HepG2 (cell line): Measurements from ENCODE around the gene SYNJ2. TPM values are rescaled to one million over a fixed set of nuclear protein-coding genes. Genes with fewer than 3 reads are reported as not detected.

Experiments
- ATF6 ChIP-seq: sonication (generic); formaldehyde crosslinking; conservative IDR thresholded peaks from 2 replicates; pipeline ENCODE4 v1.4.0; 2020; ENCODE audit warnings: missing genetic modification reagents
- BHLHE40 ChIP-seq: IDR thresholded peaks from 2 replicates; pipeline ENCODE4 v1.6.1; 2011; ENCODE audit warnings: low read length, improper control_type of control experiment
- ELF4 ChIP-seq: sonication (generic); formaldehyde crosslinking; IDR thresholded peaks from 2 replicates; pipeline ENCODE4 v1.5.0; 2020; ENCODE audit warnings: missing genetic modification reagents, mild to moderate bottlenecking, moderate library complexity, borderline replicate concordance
- FOXP1 ChIP-seq, 2 experiments: fragments of 450-650 bp in 1 of 2; IDR thresholded peaks; 2 replicates each; pipeline ENCODE4 v1.6.1; 2017 to 2018; ENCODE audit warnings: antibody characterized with exemption in 1 of 2
- HNRNPUL1 ChIP-seq: fragments of 200-400 bp; formaldehyde crosslinking; IDR thresholded peaks from 2 replicates; pipeline ENCODE4 v1.6.1; 2017; ENCODE audit warnings: low read depth, mild to moderate bottlenecking, low read length, moderate library complexity
- LCORL ChIP-seq, 2 experiments: fragments of 450-650 bp in 1 of 2; sonication (generic) in 1 of 2; formaldehyde crosslinking in 1 of 2; IDR thresholded peaks; 2 replicates each; pipeline versions ENCODE4 v1.5.0 to v1.6.1; 2017 to 2020; ENCODE audit warnings: antibody characterized with exemption in 1 of 2, missing genetic modification reagents in 1 of 2
- MED8 ChIP-seq: sonication (generic); formaldehyde crosslinking; IDR thresholded peaks from 2 replicates; pipeline ENCODE4 v1.8.1; 2023; ENCODE audit warnings: mild to moderate bottlenecking, missing genetic modification reagents; ENCODE audit not compliant: insufficient replicate concordance
- NR3C1 ChIP-seq: sonication (generic); formaldehyde crosslinking; IDR thresholded peaks from 2 replicates; pipeline ENCODE4 v1.4.0; 2020; ENCODE audit warnings: missing genetic modification reagents
- RARA ChIP-seq: IDR thresholded peaks from 2 replicates; pipeline ENCODE4 v1.6.1; 2016; ENCODE audit warnings: missing genetic modification reagents, missing compliant biosample characterization
- RNF2 ChIP-seq: fragments of 450-650 bp; conservative IDR thresholded peaks from 2 replicates; pipeline ENCODE4 v1.6.1; 2016; ENCODE audit warnings: low read depth
- RXRB ChIP-seq: IDR thresholded peaks from 2 replicates; pipeline ENCODE4 v1.6.1; 2016; ENCODE audit warnings: borderline replicate concordance, missing genetic modification reagents, missing compliant biosample characterization
- SALL1 ChIP-seq: sonication (generic); formaldehyde crosslinking; IDR thresholded peaks from 2 replicates; pipeline ENCODE4 v1.8.0; 2022; ENCODE audit warnings: mild to moderate bottlenecking, missing genetic modification reagents
- ZC3H13 ChIP-seq: sonication (generic); formaldehyde crosslinking; IDR thresholded peaks from 2 replicates; pipeline ENCODE4 v1.8.1; 2023; ENCODE audit warnings: mild to moderate bottlenecking, missing genetic modification reagents, moderate library complexity
- ZMYM2 ChIP-seq: sonication (generic); formaldehyde crosslinking; IDR thresholded peaks from 2 replicates; pipeline ENCODE4 v1.8.0; 2022; ENCODE audit warnings: mild to moderate bottlenecking, missing genetic modification reagents
- ZNF138 ChIP-seq: sonication (generic); formaldehyde crosslinking; IDR thresholded peaks from 2 replicates; pipeline ENCODE4 v1.5.0; 2020; ENCODE audit warnings: mild to moderate bottlenecking, low read depth, missing genetic modification reagents
- ZNF501 ChIP-seq: sonication (generic); formaldehyde crosslinking; IDR thresholded peaks from 2 replicates; pipeline ENCODE4 v1.5.1; 2020; ENCODE audit warnings: mild to moderate bottlenecking, moderate library complexity, missing genetic modification reagents
- ZNF607 ChIP-seq: sonication (generic); formaldehyde crosslinking; IDR thresholded peaks from 2 replicates; pipeline ENCODE4 v1.5.1; 2020; ENCODE audit warnings: missing genetic modification reagents, mild to moderate bottlenecking, borderline replicate concordance
- ZNF670 ChIP-seq: sonication (generic); formaldehyde crosslinking; IDR thresholded peaks from 2 replicates; pipeline ENCODE4 v1.8.0; 2022; ENCODE audit warnings: mild to moderate bottlenecking, missing genetic modification reagents, borderline replicate concordance
- ZNF816 ChIP-seq: sonication (generic); formaldehyde crosslinking; IDR thresholded peaks from 2 replicates; pipeline ENCODE4 v1.8.0; 2022; ENCODE audit warnings: missing genetic modification reagents, mild to moderate bottlenecking, borderline replicate concordance
- ZNF841 ChIP-seq: sonication (generic); formaldehyde crosslinking; IDR thresholded peaks from 2 replicates; pipeline ENCODE4 v1.8.1; 2023; ENCODE audit warnings: missing genetic modification reagents, borderline replicate concordance
- ZSCAN12 ChIP-seq: sonication (generic); formaldehyde crosslinking; IDR thresholded peaks from 2 replicates; pipeline ENCODE4 v1.9.0; 2021; ENCODE audit warnings: mild to moderate bottlenecking, missing genetic modification reagents
- ZSCAN20 ChIP-seq: sonication (generic); formaldehyde crosslinking; IDR thresholded peaks from 2 replicates; pipeline ENCODE4 v1.4.0; 2020; ENCODE audit warnings: missing genetic modification reagents, mild to moderate bottlenecking, borderline replicate concordance
- polyA plus RNA-seq, 8 experiments: library from polyadenylated mRNA; depleted of rRNA in 3 of 8; stranded (reverse) in 7 of 8; unstranded in 1 of 8; fragments of >200 nt; fragmentation: Illumina TruSeq in 4 of 8; extraction: Trizol in 4 of 8; gene quantifications; 2 replicates each; pipeline versions ENCODE4 v1.2.1 to v1.2.3, GENCODE V29; 2011 to 2016; ENCODE audit warnings: low read depth in 4 of 8, missing spikeins in 1 of 8, mixed read lengths in 1 of 8; ENCODE audit not compliant: insufficient read depth in 1 of 8
- total RNA-seq, 5 experiments: library from RNA; depleted of rRNA; stranded (reverse); fragments of >200 nt; fragmentation: Illumina TruSeq; extraction: Trizol; gene quantifications; 2 replicates each; pipeline ENCODE4 v1.2.3, GENCODE V29; 2016; ENCODE audit warnings: low read depth in 1 of 5
- TF ChIP-seq, protein P1 (sequence below): sonication (generic); formaldehyde crosslinking; IDR thresholded peaks from 2 replicates; pipeline ENCODE4 v1.5.1; 2020; ENCODE audit warnings: missing genetic modification reagents, mild to moderate bottlenecking, borderline replicate concordance
- TF ChIP-seq, protein P2 (sequence below): IDR thresholded peaks from 2 replicates; pipeline ENCODE4 v1.6.1; 2012; ENCODE audit warnings: low read length, improper control_type of control experiment

The SYNJ2 gene
- total and polyA plus RNA-seq, 2 of the 13 experiments (the other 11 are each of a cell fraction or from before 2014, with no cell fraction given), result 39.1 to 57.6 TPM

- TF ChIP-seq ZSCAN12 (CRISPR knock-in tag) (no peak), ZNF841 (CRISPR knock-in tag) (no peak), ZNF138 (CRISPR knock-in tag) (no peak), BHLHE40 (no peak), ZNF501 (peak; percentile 92; the same call in 1 of the 2 replicates), ZNF670 (CRISPR knock-in tag) (no peak), ELF4 (no peak), RNF2 (no peak), ZMYM2 (CRISPR knock-in tag) (no peak), ZNF607 (peak; percentile 38; the same call in 1 of the 2 replicates), MED8 (CRISPR knock-in tag) (no peak), ZNF816 (CRISPR knock-in tag) (no peak), FOXP1 (IDR thresholded peaks at IDR 0.05) (no peak), FOXP1 (CRISPR knock-in tag; IDR thresholded peaks at IDR 0.05) (no peak), ZSCAN20 (no peak), NR3C1 (CRISPR knock-in tag) (no peak), RARA (CRISPR knock-in tag) (no peak), LCORL (IDR thresholded peaks at IDR 0.05) (no peak), LCORL (CRISPR knock-in tag; IDR thresholded peaks at IDR 0.05) (no peak), SALL1 (no peak), RXRB (CRISPR knock-in tag) (no peak), HNRNPUL1 (no peak), ZC3H13 (CRISPR knock-in tag) (no peak), ATF6 (CRISPR knock-in tag) (no peak)
- TF ChIP-seq, protein P1, sequence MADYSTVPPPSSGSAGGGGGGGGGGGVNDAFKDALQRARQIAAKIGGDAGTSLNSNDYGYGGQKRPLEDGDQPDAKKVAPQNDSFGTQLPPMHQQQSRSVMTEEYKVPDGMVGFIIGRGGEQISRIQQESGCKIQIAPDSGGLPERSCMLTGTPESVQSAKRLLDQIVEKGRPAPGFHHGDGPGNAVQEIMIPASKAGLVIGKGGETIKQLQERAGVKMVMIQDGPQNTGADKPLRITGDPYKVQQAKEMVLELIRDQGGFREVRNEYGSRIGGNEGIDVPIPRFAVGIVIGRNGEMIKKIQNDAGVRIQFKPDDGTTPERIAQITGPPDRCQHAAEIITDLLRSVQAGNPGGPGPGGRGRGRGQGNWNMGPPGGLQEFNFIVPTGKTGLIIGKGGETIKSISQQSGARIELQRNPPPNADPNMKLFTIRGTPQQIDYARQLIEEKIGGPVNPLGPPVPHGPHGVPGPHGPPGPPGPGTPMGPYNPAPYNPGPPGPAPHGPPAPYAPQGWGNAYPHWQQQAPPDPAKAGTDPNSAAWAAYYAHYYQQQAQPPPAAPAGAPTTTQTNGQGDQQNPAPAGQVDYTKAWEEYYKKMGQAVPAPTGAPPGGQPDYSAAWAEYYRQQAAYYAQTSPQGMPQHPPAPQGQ (CRISPR knock-in tag), result no peak
- TF ChIP-seq, protein P2, sequence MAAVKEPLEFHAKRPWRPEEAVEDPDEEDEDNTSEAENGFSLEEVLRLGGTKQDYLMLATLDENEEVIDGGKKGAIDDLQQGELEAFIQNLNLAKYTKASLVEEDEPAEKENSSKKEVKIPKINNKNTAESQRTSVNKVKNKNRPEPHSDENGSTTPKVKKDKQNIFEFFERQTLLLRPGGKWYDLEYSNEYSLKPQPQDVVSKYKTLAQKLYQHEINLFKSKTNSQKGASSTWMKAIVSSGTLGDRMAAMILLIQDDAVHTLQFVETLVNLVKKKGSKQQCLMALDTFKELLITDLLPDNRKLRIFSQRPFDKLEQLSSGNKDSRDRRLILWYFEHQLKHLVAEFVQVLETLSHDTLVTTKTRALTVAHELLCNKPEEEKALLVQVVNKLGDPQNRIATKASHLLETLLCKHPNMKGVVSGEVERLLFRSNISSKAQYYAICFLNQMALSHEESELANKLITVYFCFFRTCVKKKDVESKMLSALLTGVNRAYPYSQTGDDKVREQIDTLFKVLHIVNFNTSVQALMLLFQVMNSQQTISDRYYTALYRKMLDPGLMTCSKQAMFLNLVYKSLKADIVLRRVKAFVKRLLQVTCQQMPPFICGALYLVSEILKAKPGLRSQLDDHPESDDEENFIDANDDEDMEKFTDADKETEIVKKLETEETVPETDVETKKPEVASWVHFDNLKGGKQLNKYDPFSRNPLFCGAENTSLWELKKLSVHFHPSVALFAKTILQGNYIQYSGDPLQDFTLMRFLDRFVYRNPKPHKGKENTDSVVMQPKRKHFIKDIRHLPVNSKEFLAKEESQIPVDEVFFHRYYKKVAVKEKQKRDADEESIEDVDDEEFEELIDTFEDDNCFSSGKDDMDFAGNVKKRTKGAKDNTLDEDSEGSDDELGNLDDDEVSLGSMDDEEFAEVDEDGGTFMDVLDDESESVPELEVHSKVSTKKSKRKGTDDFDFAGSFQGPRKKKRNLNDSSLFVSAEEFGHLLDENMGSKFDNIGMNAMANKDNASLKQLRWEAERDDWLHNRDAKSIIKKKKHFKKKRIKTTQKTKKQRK, result no peak
These were observed 600 bp upstream of the SYNJ2 start (continued) for GRCh38 chr6:157981132-157981394.
